Measurements from ENCODE around the gene CENPQ.

DNA sequence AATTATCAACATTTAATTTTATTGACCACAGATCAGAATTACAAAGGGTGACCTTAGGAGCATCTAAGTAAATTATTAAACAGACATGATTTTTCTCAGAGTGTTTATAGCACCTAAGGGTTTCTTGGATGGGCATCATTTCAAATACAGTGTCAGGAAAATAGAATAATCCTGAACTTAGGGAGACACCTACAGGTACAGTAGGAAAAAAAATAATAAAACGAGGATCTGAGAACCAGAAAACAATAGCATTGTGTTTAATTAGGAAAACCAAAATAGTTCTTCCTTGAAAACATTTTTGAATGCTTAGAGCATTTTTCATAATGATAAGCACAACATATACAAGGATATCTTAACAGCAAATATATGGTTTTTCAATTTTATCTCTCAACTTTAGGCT is 39.4 kb upstream of the CENPQ start:
- TF ChIP-seq CTCF (IDR thresholded peaks at IDR 0.05) (no peak), POLR2A (IDR thresholded peaks at IDR 0.05) (no peak)

Measured in adrenal gland (tissue), 5 donors.